H1 (cell line): ENCODE measurements around the gene PRRG1. TPM values are rescaled to one million over a fixed set of nuclear protein-coding genes. Genes with fewer than 3 reads are reported as not detected.

Experiments
- CTCF ChIA-PET: fragments of 300-600 bp; sonication (Branson Sonifier 250); formaldehyde crosslinking; loops from one replicate; lab custom pipeline; 2021; ENCODE audit not compliant: partially characterized antibody; lab: Charles Lee
- POLR2A ChIA-PET: fragments of 300-600 bp; sonication (Branson Sonifier 250); formaldehyde crosslinking; loops from one replicate; lab custom pipeline; 2021; ENCODE audit warnings: inconsistent platforms; ENCODE audit not compliant: partially characterized antibody; lab: Charles Lee
- DNase-seq, 2 experiments: peaks; one replicate each; pipeline versions ENCODE4 v3.0.0 to v3.0.0-alpha.2; 2010 to 2022; ENCODE audit warnings: low spot score in 2 of 2, low read depth in 1 of 2, mixed read lengths in 1 of 2
- FAIRE-seq: peaks from 2 replicates; lab custom pipeline; 2011; peaks lifted over from hg19 to GRCh38; lab: Jason Lieb, UNC
- H2AFZ ChIP-seq: 2 replicates; pipeline ENCODE4 v1.8.1; 2012; ENCODE audit warnings: low read length, inconsistent platforms
- H2AK5ac ChIP-seq: 2 replicates; pipeline ENCODE4 v1.6.1; 2013; ENCODE audit warnings: low read depth, low read length
- H2BK120ac ChIP-seq: replicated peaks from 2 replicates; pipeline ENCODE3; 2013; ENCODE audit warnings: low read depth, low read length, inconsistent platforms
- H2BK12ac ChIP-seq: 2 replicates; pipeline ENCODE4 v1.6.1; 2013; ENCODE audit warnings: low read depth, low read length
- H2BK15ac ChIP-seq: 2 replicates; pipeline ENCODE4 v1.6.1; 2013; ENCODE audit warnings: low read length
- H2BK20ac ChIP-seq: 2 replicates; pipeline ENCODE4 v1.6.1; 2013; ENCODE audit warnings: low read length
- H2BK5ac ChIP-seq: 2 replicates; pipeline ENCODE4 v1.6.1; 2013; ENCODE audit warnings: low read depth, low read length
- H3K14ac ChIP-seq: 2 replicates; pipeline ENCODE4 v1.6.1; 2013; ENCODE audit warnings: inconsistent platforms; ENCODE audit not compliant: insufficient read length
- H3K18ac ChIP-seq: 2 replicates; pipeline ENCODE4 v1.6.1; 2013; ENCODE audit warnings: low read length; ENCODE audit errors: extremely low read depth
- H3K23ac ChIP-seq: 2 replicates; pipeline ENCODE4 v1.6.1; 2013; ENCODE audit warnings: inconsistent platforms; ENCODE audit not compliant: insufficient read length
- H3K23me2 ChIP-seq: 2 replicates; pipeline ENCODE4 v1.6.1; 2013; ENCODE audit warnings: low read depth, low read length
- H3K27ac ChIP-seq: 2 replicates; pipeline ENCODE4 v1.6.1; 2011; ENCODE audit warnings: low read depth, low read length, inconsistent platforms
- H3K27me3 ChIP-seq, 4 experiments: replicated peaks in 1 of 4; 1 replicate in 1 of 4; 2 replicates in 3 of 4; pipeline versions ENCODE4 v1.6.1 to v1.8.1; 2011 to 2013; ENCODE audit warnings: low read length in 3 of 4, mild to moderate bottlenecking in 3 of 4, inconsistent platforms in 2 of 4, mixed read lengths in 2 of 4, moderate library complexity in 1 of 4; ENCODE audit not compliant: control insufficient read depth in 3 of 4, insufficient read depth in 3 of 4; ENCODE audit errors: extremely low read depth in 1 of 4
- H3K36me3 ChIP-seq, 4 experiments: 2 replicates each; pipeline versions ENCODE4 v1.6.1 to v1.8.1; 2011 to 2013; ENCODE audit warnings: mild to moderate bottlenecking in 4 of 4, low read length in 3 of 4, moderate library complexity in 2 of 4, control low read depth in 1 of 4, inconsistent platforms in 1 of 4; ENCODE audit not compliant: insufficient read depth in 4 of 4, control insufficient read depth in 2 of 4
- H3K4ac ChIP-seq: replicated peaks from 2 replicates; pipeline ENCODE3; 2013; ENCODE audit warnings: low read length, low read depth, mixed read lengths, inconsistent platforms; ENCODE audit not compliant: insufficient read length
- H3K4me1 ChIP-seq, 4 experiments: replicated peaks in 1 of 4; 1 replicate in 1 of 4; 2 replicates in 3 of 4; pipeline versions ENCODE4 v1.6.1 to v1.8.1; 2011 to 2013; ENCODE audit warnings: low read length in 3 of 4, inconsistent platforms in 2 of 4, mixed read lengths in 1 of 4; ENCODE audit not compliant: insufficient read depth in 4 of 4, control insufficient read depth in 3 of 4
- H3K4me2 ChIP-seq, 2 experiments: 2 replicates each; pipeline versions ENCODE4 v1.6.1 to v1.8.1; 2011 to 2013; ENCODE audit warnings: low read depth in 2 of 2, low read length in 2 of 2, control low read depth in 1 of 2, inconsistent platforms in 1 of 2, mild to moderate bottlenecking in 1 of 2; ENCODE audit not compliant: insufficient read depth in 1 of 2
- H3K4me3 ChIP-seq, 4 experiments: fragments of 200-600, 300-600 bp in 1 of 4; sonication (generic), shearing (Covaris generic), sonication (Bioruptor Twin) in 1 of 4; 2 replicates each; pipeline versions ENCODE4 v1.5.1 to v1.8.1; 2011 to 2016; ENCODE audit warnings: low read length in 4 of 4, low read depth in 3 of 4, control low read depth in 2 of 4, inconsistent platforms in 2 of 4, mild to moderate bottlenecking in 2 of 4, mixed read lengths in 1 of 4, moderate library complexity in 1 of 4; ENCODE audit not compliant: insufficient read depth in 2 of 4; ENCODE audit errors: extremely low read depth in 1 of 4
- H3K56ac ChIP-seq: replicated peaks from 2 replicates; pipeline ENCODE3; 2013; ENCODE audit warnings: low read depth, mild to moderate bottlenecking, mixed read lengths, low read length, inconsistent platforms; ENCODE audit not compliant: insufficient read length
- H3K79me1 ChIP-seq: 2 replicates; pipeline ENCODE4 v1.6.1; 2013; ENCODE audit warnings: low read depth, low read length, control low read depth
- H3K79me2 ChIP-seq, 2 experiments: 2 replicates each; pipeline versions ENCODE4 v1.6.1 to v1.8.1; 2012 to 2013; ENCODE audit warnings: low read length in 2 of 2, mild to moderate bottlenecking in 2 of 2, inconsistent platforms in 1 of 2; ENCODE audit not compliant: insufficient read depth in 2 of 2, control insufficient read depth in 1 of 2
- H3K9ac ChIP-seq, 4 experiments: replicated peaks in 1 of 4; 1 replicate in 1 of 4; 2 replicates in 3 of 4; pipeline versions ENCODE4 v1.6.1 to v1.8.1; 2011 to 2013; ENCODE audit warnings: low read depth in 3 of 4, low read length in 3 of 4, control low read depth in 2 of 4, mild to moderate bottlenecking in 2 of 4, moderate library complexity in 2 of 4, inconsistent platforms in 1 of 4; ENCODE audit errors: extremely low read depth in 1 of 4
- H3K9me3 ChIP-seq, 2 experiments: 2 replicates each; pipeline versions ENCODE4 v1.6.1 to v1.8.1; 2012 to 2013; ENCODE audit warnings: mild to moderate bottlenecking in 2 of 2, moderate library complexity in 2 of 2, control low read depth in 1 of 2, inconsistent platforms in 1 of 2, low read depth in 1 of 2, low read length in 1 of 2, mixed read lengths in 1 of 2; ENCODE audit not compliant: insufficient read depth in 2 of 2
- H4K20me1 ChIP-seq, 2 experiments: replicated peaks in 1 of 2; 2 replicates each; pipeline versions ENCODE3 to v1.8.1; 2011 to 2013; ENCODE audit warnings: inconsistent platforms in 2 of 2, low read length in 2 of 2, mild to moderate bottlenecking in 1 of 2; ENCODE audit not compliant: insufficient read depth in 2 of 2, control insufficient read depth in 1 of 2
- H4K5ac ChIP-seq: 2 replicates; pipeline ENCODE4 v1.6.1; 2013; ENCODE audit warnings: low read length, low read depth, mixed read lengths, inconsistent platforms; ENCODE audit not compliant: insufficient read length
- H4K8ac ChIP-seq: 2 replicates; pipeline ENCODE4 v1.8.0; 2013; ENCODE audit warnings: mild to moderate bottlenecking, moderate library complexity, low read length, inconsistent platforms; ENCODE audit not compliant: insufficient read depth; ENCODE audit errors: extremely low read depth
- H4K91ac ChIP-seq: replicated peaks from 2 replicates; pipeline ENCODE3; 2013; ENCODE audit warnings: low read length, mixed read lengths, inconsistent platforms; ENCODE audit not compliant: insufficient read length
- CBX5 ChIP-seq: fragments of 300-800, 300-1000 bp; sonication (generic); IDR thresholded peaks from 2 replicates; pipeline ENCODE4 v1.7.1; 2016; ENCODE audit warnings: antibody characterized with exemption, low read length, low read depth
- CREB1 ChIP-seq: IDR thresholded peaks from 2 replicates; pipeline ENCODE4 v1.6.1; 2012; ENCODE audit warnings: inconsistent platforms
- CTBP2 ChIP-seq: IDR thresholded peaks from 2 replicates; pipeline ENCODE4 v1.7.0; 2011; ENCODE audit warnings: borderline replicate concordance, mild to moderate bottlenecking, moderate library complexity, mixed read lengths, low read length; ENCODE audit not compliant: insufficient read depth, insufficient read length
- GABPA ChIP-seq: IDR thresholded peaks from 2 replicates; pipeline ENCODE4 v1.6.1; 2011; ENCODE audit warnings: mild to moderate bottlenecking, low read length, moderate library complexity, borderline replicate concordance; ENCODE audit not compliant: insufficient read depth
- HDAC2 ChIP-seq, 2 experiments: fragments of 300-600 bp in 1 of 2; sonication (generic) in 1 of 2; IDR thresholded peaks; 2 replicates each; pipeline ENCODE4 v1.6.1; 2011 to 2012; ENCODE audit warnings: low read depth in 2 of 2, low read length in 2 of 2, mild to moderate bottlenecking in 2 of 2, moderate library complexity in 2 of 2, borderline replicate concordance in 1 of 2, inconsistent platforms in 1 of 2
- JUN ChIP-seq: IDR thresholded peaks from 2 replicates; pipeline ENCODE4 v1.6.1; 2011; ENCODE audit warnings: low read depth, mild to moderate bottlenecking, improper control_type of control experiment, low read length
- JUND ChIP-seq: IDR thresholded peaks from 2 replicates; pipeline ENCODE4 v1.6.1; 2011; ENCODE audit warnings: mild to moderate bottlenecking, improper control_type of control experiment, low read length
- KDM1A ChIP-seq: fragments of 200-600, 300-600 bp; sonication (generic); IDR thresholded peaks from 2 replicates; pipeline ENCODE4 v1.7.1; 2016; ENCODE audit warnings: mild to moderate bottlenecking, low read length, borderline replicate concordance
- KDM4A ChIP-seq: IDR thresholded peaks from one replicate; pipeline ENCODE4 v1.7.1; 2012; ENCODE audit warnings: low read depth, mild to moderate bottlenecking, moderate library complexity, low read length, inconsistent platforms; ENCODE audit not compliant: severe bottlenecking
- RBBP5 ChIP-seq: IDR thresholded peaks from 2 replicates; pipeline ENCODE4 v1.7.1; 2012; ENCODE audit warnings: low read depth, mild to moderate bottlenecking, inconsistent platforms, low read length, moderate library complexity, borderline replicate concordance
- SIN3A ChIP-seq, 2 experiments: IDR thresholded peaks in 1 of 2; conservative IDR thresholded peaks in 1 of 2; 2 replicates each; pipeline ENCODE4 v1.6.1; 2011 to 2012; ENCODE audit warnings: low read length in 2 of 2, improper control_type of control experiment in 1 of 2, low read depth in 1 of 2, mild to moderate bottlenecking in 1 of 2
- SP4 ChIP-seq: IDR thresholded peaks from 2 replicates; pipeline ENCODE4 v1.6.1; 2012; ENCODE audit warnings: low read length, inconsistent platforms
- WGBS, 2 experiments: shearing (Covaris generic) in 1 of 2; methylation state at CpG; one replicate each; pipeline versions ENCODE4 v1.1.6 to v1.1.7; 2013 to 2015; ENCODE audit warnings: low lambda C conversion rate in 2 of 2, mixed read lengths in 2 of 2, inconsistent platforms in 1 of 2, low coverage in 1 of 2, missing lambda C conversion rate in 1 of 2; ENCODE audit not compliant: insufficient replicate concordance in 2 of 2, insufficient coverage in 1 of 2, insufficient read length in 1 of 2; ENCODE audit errors: extremely low coverage in 1 of 2, missing lambda C conversion rate in 1 of 2; 5-methylcytosine and 5-hydroxymethylcytosine counted together
- polyA plus RNA-seq, 7 experiments: library from polyadenylated mRNA; depleted of rRNA in 3 of 7; stranded (reverse) in 5 of 7; unstranded in 2 of 7; fragments of >200 nt in 5 of 7; fragments of 200-250 nt in 2 of 7; gene quantifications; 1 replicate in 5 of 7; 2 replicates in 1 of 7; 4 replicates in 1 of 7; pipeline versions ENCODE4 v1.2.1 to v1.2.3, GENCODE V29; 2011 to 2013; ENCODE audit warnings: missing spikeins in 2 of 7, mixed read lengths in 2 of 7
- total RNA-seq: library from RNA; stranded (reverse); fragmentation: NEBNext Ultra II Directional; extraction: Animal tissue kit (Norgen Biotek cat#: 25700); gene quantifications from 2 replicates; pipeline ENCODE4 v1.2.1, GENCODE V29; 2021
- TF ChIP-seq, protein P1 (sequence below): IDR thresholded peaks from 2 replicates; pipeline ENCODE4 v1.6.1; 2011; ENCODE audit warnings: low read depth, mild to moderate bottlenecking, low read length; ENCODE audit not compliant: insufficient read depth

PRRG1 gene
- total and polyA plus RNA-seq, 2 of the 8 experiments (the other 6 are each of a cell fraction or from before 2014, with no cell fraction given), result 10.2 to 10.5 TPM

- Histone ChIP-seq H2BK120ac (no peak overlapping the region), H4K8ac (no peak overlapping the region), H3K23ac (no peak overlapping the region), H2BK5ac (no peak overlapping the region), H3K56ac (no peak overlapping the region), H3K14ac (no peak overlapping the region), H4K5ac (no peak overlapping the region), H3K36me3 (peaks cover 0 to 11% (median 3%) of the 10 kb centered on the region in 4 experiments; a peak in 2 of 8 replicates), H2BK15ac (no peak overlapping the region), H2AFZ (no peak overlapping the region), H4K20me1 (no peaks in the 10 kb centered on the region), H2BK12ac (no peak overlapping the region), H3K27me3 (no peaks in the 10 kb centered on the region), H3K9ac (no peak overlapping the region), H3K79me2 (no peaks in the 10 kb centered on the region), H3K9me3 (no peaks in the 10 kb centered on the region), H3K27ac (no peak overlapping the region), H3K18ac (no peak overlapping the region), H2AK5ac (no peak overlapping the region), H4K91ac (no peak overlapping the region), H2BK20ac (no peak overlapping the region), H3K79me1 (no peaks in the 10 kb centered on the region), H3K4me1 (0 out of 7 replicates have a peak, but pooled peaks cover 0 to 2% (median 0%) of the 10 kb centered on the region in 4 experiments), H3K4me2 (no peak overlapping the region), H3K23me2 (no peaks in the 10 kb centered on the region), H3K4ac (no peak overlapping the region), H3K4me3 (no peak overlapping the region)
- FAIRE-seq (no peak), DNase-seq (no peak)
- ChIA-PET POLR2A (no interaction called here), CTCF (interaction anchor here (0.5 kb wide), 1 partner anchor 415 kb away, joined by 3 read pairs; no protein-coding TSS in a partner anchor)
- WGBS, 2 experiments, result 93% methylated on average over 1 of the region's 1 CpG; no CpG with 5 or more reads in 1 of the 2 experiments
- TF ChIP-seq CREB1, result no peak
- TF ChIP-seq KDM1A, result no peak
- no peak for TF ChIP-seq SIN3A (conservative IDR thresholded peaks at IDR 0.05 in 1 of 2, IDR thresholded peaks at IDR 0.05 in 1 of 2; ENCODE audit: low read depth in 1 of 2, low read length in 2 of 2)
- no peak for TF ChIP-seq GABPA
- TF ChIP-seq CBX5, result no peak
- TF ChIP-seq SP4, result no peak
- no peak for TF ChIP-seq JUN
- TF ChIP-seq JUND, result no peak
- TF ChIP-seq, protein P1, sequence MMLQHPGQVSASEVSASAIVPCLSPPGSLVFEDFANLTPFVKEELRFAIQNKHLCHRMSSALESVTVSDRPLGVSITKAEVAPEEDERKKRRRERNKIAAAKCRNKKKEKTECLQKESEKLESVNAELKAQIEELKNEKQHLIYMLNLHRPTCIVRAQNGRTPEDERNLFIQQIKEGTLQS, result no peak
- TF ChIP-seq KDM4A, result no peak
- TF ChIP-seq HDAC2 (IDR thresholded peaks at IDR 0.05; ENCODE audit: borderline replicate concordance in 1 of 2, low read depth in 2 of 2, low read length in 2 of 2), result no peak
- no peak for TF ChIP-seq RBBP5
- no peak for TF ChIP-seq CTBP2
Observed at GRCh38 chrX:37425370-37425769, 76.2 kb downstream of the PRRG1 start.
